AG04450 (cell line): ENCODE measurements around the gene PITRM1. TPM values are rescaled to one million over a fixed set of nuclear protein-coding genes. Genes with fewer than 3 reads are reported as not detected.

Source experiments
- CTCF ChIA-PET: fragments of 300-600, 350-600 bp; formaldehyde crosslinking; extraction: SDS; loops from one replicate; lab custom pipeline; 2022; ENCODE audit warnings: antibody characterized with exemption, inconsistent platforms; lab: Charles Lee
- POLR2A ChIA-PET: fragments of 350-600 bp; formaldehyde crosslinking; extraction: SDS; loops from one replicate; lab custom pipeline; 2021; ENCODE audit warnings: antibody characterized with exemption, inconsistent platforms; lab: Yijun Ruan, JAX
- DNase-seq: peaks from one replicate; pipeline ENCODE4 v3.0.0-alpha.2; 2011; ENCODE audit warnings: low read depth, low spot score
- H3K27ac ChIP-seq: one replicate; pipeline ENCODE4 v1.5.1; 2012; ENCODE audit warnings: low read depth, low read length, control low read depth
- H3K27me3 ChIP-seq: one replicate; pipeline ENCODE4 v1.6.0; 2012; ENCODE audit warnings: low read length; ENCODE audit not compliant: control insufficient read depth, insufficient read depth
- H3K4me3 ChIP-seq: 2 replicates; pipeline ENCODE4 v1.5.1; 2011; ENCODE audit warnings: mild to moderate bottlenecking, low read depth, low read length, control low read depth
- H3K9me3 ChIP-seq: 2 replicates; pipeline ENCODE4 v1.5.1; 2012; ENCODE audit warnings: low read length; ENCODE audit not compliant: control insufficient read depth, insufficient read depth
- polyA plus RNA-seq: library from polyadenylated mRNA; depleted of rRNA; stranded (reverse); fragments of >200 nt; gene quantifications from 2 replicates; pipeline ENCODE4 v1.2.3, GENCODE V29; 2011
- TF ChIP-seq, protein P1 (sequence below): IDR thresholded peaks from 2 replicates; pipeline ENCODE4 v1.5.1; 2011; ENCODE audit warnings: low read depth, low read length, control low read depth, inconsistent platforms

The PITRM1 gene
- polyA plus RNA-seq, 1 experiment = 52.8 TPM

DNA sequence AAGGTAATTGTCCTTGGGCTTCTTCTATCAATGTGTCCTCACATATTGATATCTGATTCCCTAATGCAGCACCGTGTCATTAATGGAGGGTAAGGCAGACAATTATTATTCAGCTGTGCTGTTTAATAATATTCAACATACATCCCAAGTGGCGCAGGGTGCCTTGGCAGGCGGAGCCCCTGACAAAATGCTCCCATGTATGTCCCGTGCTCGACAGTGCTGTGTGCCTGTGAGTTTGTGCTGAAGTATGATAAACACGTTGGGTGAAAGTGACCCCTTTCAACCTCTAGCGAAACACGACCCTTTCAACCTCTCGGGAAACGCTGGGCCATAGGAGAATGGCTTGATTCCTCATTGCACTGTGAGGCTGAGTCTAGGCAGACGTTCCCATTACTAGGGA is 73.9 kb downstream of the PITRM1 start:
- Histone ChIP-seq H3K27ac (peak overlapping the region; percentile 22), H3K4me3 (no peak overlapping the region), H3K9me3 (peaks cover 13% of the 10 kb centered on the region; the same call in 1 of the 2 replicates), H3K27me3 (no peaks in the 10 kb centered on the region)
- CTCF ChIA-PET = no interaction called here
- POLR2A ChIA-PET = interaction anchor here (0.7 kb wide), 2 partner anchors 9 to 1860 kb away, joined by 3 to 7 read pairs; no protein-coding TSS in a partner anchor
- no peak for DNase-seq
- TF ChIP-seq, protein P1, sequence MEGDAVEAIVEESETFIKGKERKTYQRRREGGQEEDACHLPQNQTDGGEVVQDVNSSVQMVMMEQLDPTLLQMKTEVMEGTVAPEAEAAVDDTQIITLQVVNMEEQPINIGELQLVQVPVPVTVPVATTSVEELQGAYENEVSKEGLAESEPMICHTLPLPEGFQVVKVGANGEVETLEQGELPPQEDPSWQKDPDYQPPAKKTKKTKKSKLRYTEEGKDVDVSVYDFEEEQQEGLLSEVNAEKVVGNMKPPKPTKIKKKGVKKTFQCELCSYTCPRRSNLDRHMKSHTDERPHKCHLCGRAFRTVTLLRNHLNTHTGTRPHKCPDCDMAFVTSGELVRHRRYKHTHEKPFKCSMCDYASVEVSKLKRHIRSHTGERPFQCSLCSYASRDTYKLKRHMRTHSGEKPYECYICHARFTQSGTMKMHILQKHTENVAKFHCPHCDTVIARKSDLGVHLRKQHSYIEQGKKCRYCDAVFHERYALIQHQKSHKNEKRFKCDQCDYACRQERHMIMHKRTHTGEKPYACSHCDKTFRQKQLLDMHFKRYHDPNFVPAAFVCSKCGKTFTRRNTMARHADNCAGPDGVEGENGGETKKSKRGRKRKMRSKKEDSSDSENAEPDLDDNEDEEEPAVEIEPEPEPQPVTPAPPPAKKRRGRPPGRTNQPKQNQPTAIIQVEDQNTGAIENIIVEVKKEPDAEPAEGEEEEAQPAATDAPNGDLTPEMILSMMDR = no peak

DNA sequence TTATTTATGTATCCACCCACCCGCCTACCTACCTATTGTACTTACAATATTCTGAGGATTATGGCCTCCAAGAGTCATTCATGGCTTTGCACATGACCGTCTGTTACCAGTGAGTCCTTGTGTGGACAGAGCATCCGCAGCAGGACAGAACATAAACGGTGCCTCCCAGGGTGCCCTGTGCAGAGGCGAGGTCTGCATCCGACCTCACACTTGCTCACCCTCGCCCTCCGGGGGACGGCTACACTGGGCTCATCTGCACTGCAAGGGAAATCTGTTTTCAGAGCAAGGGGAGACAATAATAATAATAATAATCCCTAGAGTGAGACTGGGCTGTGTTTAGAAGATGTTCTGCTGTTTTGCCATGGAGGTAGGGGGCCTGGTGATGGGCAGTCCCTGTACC is 75.4 kb downstream of the PITRM1 start:
- CTCF ChIA-PET = no interaction called here
- Histone ChIP-seq H3K27ac (no peak overlapping the region), H3K27me3 (no peaks in the 10 kb centered on the region), H3K4me3 (no peak overlapping the region), H3K9me3 (peaks cover 11% of the 10 kb centered on the region; the same call in 1 of the 2 replicates)
- TF ChIP-seq, protein P1 = no peak
- POLR2A ChIA-PET = no interaction called here
- no peak for DNase-seq

DNA sequence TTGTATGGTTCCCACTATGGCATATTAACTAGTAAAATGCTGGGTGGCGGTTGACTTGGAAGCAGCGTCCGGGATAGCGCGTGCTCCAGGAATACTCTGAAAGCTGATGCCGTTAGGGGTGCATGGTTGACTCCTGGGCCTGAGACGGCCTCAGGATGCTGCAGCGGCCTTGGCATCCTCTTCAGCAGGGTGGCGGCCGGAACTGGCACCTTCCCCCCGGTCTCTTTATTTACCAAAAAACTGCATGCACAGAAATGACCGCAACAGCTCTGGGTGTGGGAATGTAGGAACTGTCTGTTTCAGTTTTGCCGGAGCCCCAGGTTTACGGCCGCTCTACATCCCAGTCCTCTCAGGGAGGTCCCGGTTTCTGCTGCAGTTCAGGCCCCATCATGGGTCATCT is 76.4 kb downstream of the PITRM1 start:
- H3K27ac ChIP-seq = peak overlapping the region; percentile 96
- TF ChIP-seq, protein P1 = no peak
- peak overlapping the region; percentile 37 for H3K4me3 ChIP-seq
- ChIA-PET CTCF (no interaction called here), POLR2A (interaction anchor here (0.7 to 2.4 kb wide), 4 partner anchors 11 to 77 kb away, joined by 3 to 33 read pairs (median 12); partner anchors contain the start of gene PITRM1)
- no peaks in the 10 kb centered on the region for H3K27me3 ChIP-seq
- DNase-seq = no peak
- peaks cover 4% of the 10 kb centered on the region; the same call in 1 of the 2 replicates for H3K9me3 ChIP-seq

DNA sequence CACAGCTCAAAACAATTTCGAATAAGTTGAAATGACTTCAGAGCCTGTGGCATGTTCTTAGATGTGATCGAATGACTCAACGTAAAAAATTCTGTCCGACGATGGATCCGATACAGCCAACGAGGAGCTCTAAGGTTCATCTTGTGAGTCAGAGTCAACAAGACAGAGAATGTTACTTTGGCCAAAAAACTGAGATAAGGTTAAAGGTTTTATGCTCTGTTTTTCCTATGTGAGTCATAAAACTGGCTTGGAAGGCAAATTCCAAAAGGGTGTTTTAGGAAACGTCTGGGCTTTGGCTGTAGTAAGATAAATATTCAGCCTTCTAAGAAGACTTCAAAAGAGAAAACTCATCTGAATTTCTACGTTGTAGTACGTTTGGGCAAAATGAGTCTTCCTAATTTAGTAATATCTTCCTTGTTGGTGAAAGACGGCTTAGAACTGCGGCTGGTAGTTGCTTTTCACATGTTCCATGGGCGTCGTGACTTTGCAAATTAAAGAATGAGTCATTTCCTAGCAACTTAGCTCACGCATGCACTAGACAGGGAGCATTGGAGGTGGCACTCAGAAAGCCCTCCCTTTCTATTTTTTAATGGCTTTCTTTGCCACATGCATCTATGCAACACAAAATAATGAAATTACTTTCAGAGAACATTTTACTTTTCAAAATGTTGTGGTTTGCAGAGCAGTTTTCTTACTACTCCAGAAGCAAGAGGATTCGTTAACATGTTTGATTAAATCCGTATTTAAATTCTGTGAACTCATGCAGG is 77.0 kb downstream of the PITRM1 start:
- H3K27me3 ChIP-seq = no peaks in the 10 kb centered on the region
- peak overlapping the region; percentile 96 for H3K27ac ChIP-seq
- TF ChIP-seq, protein P1 = no peak
- ChIA-PET CTCF (interaction anchor here (1.2 kb wide), 1 partner anchor 52 kb away, joined by 6 read pairs; no protein-coding TSS in a partner anchor), POLR2A (interaction anchor here (0.6 to 2.4 kb wide), 7 partner anchors 12 to 77 kb away, joined by 3 to 33 read pairs (median 8); partner anchors contain the start of gene PITRM1)
- DNase-seq = peak; percentile 96
- no peaks in the 10 kb centered on the region for H3K9me3 ChIP-seq
- H3K4me3 ChIP-seq = peak overlapping the region; percentile 41

DNA sequence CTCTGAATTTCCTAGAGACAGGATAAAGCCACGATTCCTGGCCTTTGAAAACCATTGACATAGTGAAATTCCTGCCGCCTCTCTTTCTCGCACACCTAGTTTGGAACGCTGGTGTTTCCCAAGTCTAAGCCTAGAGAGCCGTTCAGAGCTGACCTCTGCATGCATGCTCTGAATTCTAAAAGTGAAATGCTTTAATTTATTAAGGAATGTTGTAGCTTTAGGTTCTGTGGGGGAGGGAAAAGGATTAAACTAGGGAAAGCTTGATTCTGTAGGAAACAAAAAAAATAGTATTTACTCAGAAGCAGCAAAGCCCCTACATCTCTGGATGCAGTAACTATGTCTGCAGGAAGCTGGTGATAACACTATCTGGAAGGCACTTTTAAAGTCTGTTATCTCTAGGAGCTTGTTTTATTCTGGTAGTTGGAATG is 78.0 kb downstream of the PITRM1 start:
- CTCF ChIA-PET = interaction anchor here (1.2 kb wide), 1 partner anchor 51 kb away, joined by 6 read pairs; no protein-coding TSS in a partner anchor
- Histone ChIP-seq H3K4me3 (no peak overlapping the region), H3K9me3 (no peaks in the 10 kb centered on the region), H3K27ac (peak overlapping the region; percentile 93), H3K27me3 (no peaks in the 10 kb centered on the region)
- TF ChIP-seq, protein P1 = no peak
- POLR2A ChIA-PET = interaction anchor here (0.6 to 2.4 kb wide), 5 partner anchors 13 to 49 kb away, joined by 3 to 33 read pairs (median 12); no protein-coding TSS in a partner anchor
- no peak for DNase-seq
